CD4-positive, alpha-beta T cell treated with Interleukin-10 for 1 hour (primary cell): Measurements from ENCODE around the gene TAAR2.
"Not testable (repeated sequence)": the region's sequence is repeated elsewhere in the genome, so short reads cannot be mapped to it uniquely, and the experiment has no call there.

Experiments used
- DNase-seq: peaks from one replicate; pipeline ENCODE4 v3.0.0-alpha.2; 2020

TAAR2 gene

GRCh38 chr6:132612449-132613108, 11.5 kb downstream of the TAAR2 start:
- peak; percentile 23 for DNase-seq

- DNase-seq = no peak
These were observed 12.5 kb downstream of the TAAR2 start for GRCh38 chr6:132611616-132612015.

GRCh38 chr6:132607544-132608233, 16.4 kb downstream of the TAAR2 start:
- DNase-seq = no peak

- no peak for DNase-seq
These were observed 19.4 kb downstream of the TAAR2 start for GRCh38 chr6:132604635-132605152.

GRCh38 chr6:132600900-132601299, 23.2 kb downstream of the TAAR2 start:
- DNase-seq = not testable (repeated sequence)

GRCh38 chr6:132598473-132598872, 25.6 kb downstream of the TAAR2 start:
- no peak for DNase-seq

GRCh38 chr6:132596201-132596600, 27.9 kb downstream of the TAAR2 start:
- DNase-seq = no peak

DNA sequence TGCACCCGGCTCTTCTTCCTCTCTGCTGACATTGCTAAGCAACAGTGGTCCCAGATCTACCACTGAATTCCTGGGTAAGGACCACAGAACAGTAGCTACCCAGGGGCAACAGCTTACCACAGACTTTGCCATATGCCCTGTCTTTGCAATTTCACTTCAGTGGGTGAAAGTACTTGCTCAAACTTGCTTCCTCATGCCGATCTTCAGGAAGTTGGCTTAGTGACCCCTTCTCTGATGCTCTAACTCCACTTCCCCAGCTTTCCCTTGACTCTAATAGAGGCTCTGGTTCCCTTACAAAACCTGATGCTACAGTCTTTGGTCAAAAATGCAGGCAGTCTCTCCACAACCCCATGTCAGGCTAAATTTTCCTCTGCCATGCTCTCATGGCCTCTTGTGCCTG, 31.2 kb downstream of the TAAR2 start:
- DNase-seq = no peak

DNA sequence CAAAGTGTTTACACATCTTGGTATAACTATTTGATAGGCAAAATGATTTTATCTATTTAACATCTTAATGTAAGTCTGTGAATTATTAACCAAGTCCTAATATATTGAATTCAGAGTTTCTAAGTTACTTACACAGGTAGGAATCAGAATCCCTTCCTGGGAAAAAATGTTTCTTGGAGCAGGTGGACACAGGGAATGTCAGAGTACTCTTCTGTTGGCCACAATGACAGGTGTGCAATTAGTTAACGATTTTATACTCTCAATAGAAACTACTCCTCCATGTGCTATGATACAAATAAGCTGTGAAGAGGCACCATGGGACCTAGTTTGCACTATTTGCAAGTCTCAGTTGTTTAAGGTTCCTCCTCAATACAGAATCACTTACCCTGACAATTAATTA, 33.7 kb downstream of the TAAR2 start:
- no peak for DNase-seq

- no peak for DNase-seq
These were observed 34.6 kb downstream of the TAAR2 start, which contains the start of gene TAAR5 for GRCh38 chr6:132589454-132589853. Gene TAAR5, minus strand, starts transcription at chr6:132589741. Its CDS starts 55 bp downstream, at chr6:132589686.

- no peak for DNase-seq
These were observed 36.7 kb downstream of the TAAR2 start for GRCh38 chr6:132587424-132587823.

- no peak for DNase-seq
These were observed 39.4 kb downstream of the TAAR2 start for GRCh38 chr6:132584698-132585097.

GRCh38 chr6:132571774-132572173, 52.3 kb downstream of the TAAR2 start:
- DNase-seq = no peak

GRCh38 chr6:132570221-132570777, 53.8 kb downstream of the TAAR2 start, which contains the start of gene TAAR6:
Gene TAAR6, plus strand, starts transcription at chr6:132570322. Its CDS starts 0 bp downstream, at chr6:132570322.
- DNase-seq = no peak

DNA sequence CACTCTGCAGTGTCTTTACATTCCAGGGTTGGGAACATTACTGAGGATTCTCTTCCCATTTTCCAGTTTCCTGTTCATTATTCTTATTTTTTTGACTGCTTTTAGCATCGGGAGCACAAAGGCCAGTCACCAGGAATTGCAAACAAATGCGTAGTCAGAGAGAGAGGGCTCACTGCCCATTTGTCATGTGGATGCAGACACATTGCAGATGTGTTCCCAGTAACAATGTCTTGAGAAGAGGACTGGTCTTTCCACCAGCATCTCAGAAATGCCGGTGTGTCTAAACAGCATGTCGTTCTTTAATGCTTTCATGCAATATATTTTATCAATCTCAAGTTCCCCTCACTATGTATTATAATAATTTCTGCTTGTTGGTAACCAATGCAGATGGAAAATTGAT, 54.9 kb downstream of the TAAR2 start:
- DNase-seq = no peak

DNA sequence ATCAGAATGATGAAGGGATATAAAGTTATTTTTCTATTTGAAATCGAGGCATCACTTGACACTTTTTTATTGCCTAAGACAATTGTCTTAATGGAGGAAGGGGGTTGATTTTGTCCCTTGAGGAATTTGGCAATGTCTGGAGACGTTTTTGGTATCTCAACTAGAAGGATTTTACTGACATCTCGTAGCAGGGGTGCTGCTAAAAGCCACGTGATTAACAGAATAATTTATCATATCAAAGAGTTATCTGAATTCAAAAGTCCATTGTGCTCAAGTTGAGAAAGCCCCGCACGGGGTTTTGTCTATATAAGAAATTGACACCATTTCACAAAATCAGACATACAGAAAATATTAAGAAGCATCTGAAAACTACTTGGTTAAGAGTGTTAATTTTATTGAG, 55.5 kb downstream of the TAAR2 start:
- no peak for DNase-seq

DNA sequence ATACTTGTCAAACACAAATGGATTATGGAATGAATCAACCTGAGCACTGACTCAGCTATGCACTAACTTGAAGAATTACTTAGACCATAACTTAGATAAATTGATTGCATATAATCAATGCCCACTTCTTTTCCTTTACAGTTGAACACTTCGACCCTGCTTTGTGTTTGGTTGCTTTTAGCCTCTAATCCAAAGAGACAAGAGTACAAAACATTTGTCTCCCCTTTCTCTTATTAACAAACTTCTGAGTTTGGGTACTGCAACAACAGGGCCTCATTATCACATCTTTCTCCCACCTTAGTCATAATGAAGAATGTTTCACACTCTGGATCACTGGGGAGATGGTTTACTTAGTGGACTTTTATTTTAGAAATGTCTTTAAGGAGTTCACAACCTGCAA, 56.5 kb downstream of the TAAR2 start:
- no peak for DNase-seq
